Tibial artery (tissue), 4 donors: ENCODE data around the gene JPH4.
"Not testable (repeated sequence)": the region's sequence is repeated elsewhere in the genome, so short reads cannot be mapped to it uniquely, and the experiment has no call there.

ENCODE experiments used
- DNase-seq, 2 donors: peaks; one replicate each; pipeline ENCODE4 v3.0.0-alpha.2; 2019
- H3K27ac ChIP-seq, 2 donors: fragments of 200-600 bp; sonication (generic) in 1 of 2; 1 replicate in 1 of 2; 2 replicates in 1 of 2; pipeline ENCODE4 v1.5.1; 2018 to 2019; ENCODE audit warnings: mild to moderate bottlenecking in 1 of 2
- H3K27me3 ChIP-seq, 2 donors: fragments of 200-600 bp; sonication (generic) in 1 of 2; one replicate each; pipeline versions ENCODE4 v1.5.1 to v1.6.0; 2016 to 2019
- H3K36me3 ChIP-seq, 3 donors: fragments of 200-600 bp; sonication (generic) in 2 of 3; one replicate each; pipeline ENCODE4 v1.5.1; 2016 to 2019; ENCODE audit warnings: mild to moderate bottlenecking in 2 of 3
- H3K4me1 ChIP-seq, 4 donors: fragments of 200-600 bp; sonication (generic) in 2 of 4; 1 replicate in 3 of 4; 2 replicates in 1 of 4; pipeline ENCODE4 v1.5.1; 2016 to 2019
- H3K4me3 ChIP-seq, 2 donors: fragments of 200-600 bp; sonication (generic) in 1 of 2; 1 replicate in 1 of 2; 2 replicates in 1 of 2; pipeline ENCODE4 v1.5.1; 2018 to 2019; ENCODE audit warnings: mild to moderate bottlenecking in 2 of 2
- H3K9me3 ChIP-seq, 3 donors: fragments of 200-600 bp; sonication (generic) in 1 of 3; one replicate each; pipeline ENCODE4 v1.5.1; 2016 to 2019
- CTCF ChIP-seq, 2 experiments: fragments of 200-600 bp in 1 of 2; fragments of 450-650 bp in 1 of 2; IDR thresholded peaks; one replicate each; pipeline ENCODE4 v1.5.1; 2017 to 2019; ENCODE audit warnings: antibody characterized with exemption in 2 of 2, mild to moderate bottlenecking in 1 of 2, moderate library complexity in 1 of 2
- intact Hi-C: fragments of 100-400 bp; cut with DNase I; formaldehyde crosslinking; loops from one replicate; pipeline ENCODE4 v1.15.0; 2023; ENCODE audit warnings: low total_unique reads

The JPH4 gene

GRCh38 chr14:23539248-23540140, 39.1 kb downstream of the JPH4 start:
- no peaks in the 10 kb centered on the region for H3K4me1 ChIP-seq
- no peaks in the 10 kb centered on the region for H3K9me3 ChIP-seq
- no peak overlapping the region for H3K27ac ChIP-seq
- intact Hi-C loops = no loop called here
- TF ChIP-seq CTCF (IDR thresholded peaks at IDR 0.05) = peak; percentile 50 to 66
- H3K27me3 ChIP-seq = no peaks in the 10 kb centered on the region
- H3K4me3 ChIP-seq = no peak overlapping the region
- DNase-seq = no peak
- peaks cover 0 to 6% (median 0%) of the 10 kb centered on the region in 3 donors for H3K36me3 ChIP-seq

- no peak for TF ChIP-seq CTCF (IDR thresholded peaks at IDR 0.05)
- Histone ChIP-seq H3K4me1 (no peaks in the 10 kb centered on the region), H3K4me3 (no peak overlapping the region), H3K36me3 (peaks cover 0 to 8% (median 0%) of the 10 kb centered on the region in 3 donors), H3K27ac (no peak overlapping the region), H3K27me3 (no peaks in the 10 kb centered on the region), H3K9me3 (no peaks in the 10 kb centered on the region)
- intact Hi-C loops = no loop called here
- DNase-seq = no peak
Observed at GRCh38 chr14:23538785-23539184, 39.8 kb downstream of the JPH4 start.

GRCh38 chr14:23538050-23538718, 40.4 kb downstream of the JPH4 start:
- intact Hi-C loops = no loop called here
- no peak for TF ChIP-seq CTCF (IDR thresholded peaks at IDR 0.05)
- no peak overlapping the region for H3K27ac ChIP-seq
- DNase-seq = no peak
- peaks cover 0 to 8% (median 0%) of the 10 kb centered on the region in 3 donors for H3K36me3 ChIP-seq
- H3K4me1 ChIP-seq = no peaks in the 10 kb centered on the region
- no peak overlapping the region for H3K4me3 ChIP-seq
- H3K9me3 ChIP-seq = no peaks in the 10 kb centered on the region
- no peaks in the 10 kb centered on the region for H3K27me3 ChIP-seq

- Histone ChIP-seq H3K27me3 (no peaks in the 10 kb centered on the region), H3K4me3 (no peak overlapping the region), H3K36me3 (peaks cover 0 to 8% (median 0%) of the 10 kb centered on the region in 3 donors), H3K4me1 (no peaks in the 10 kb centered on the region), H3K9me3 (no peaks in the 10 kb centered on the region), H3K27ac (no peak overlapping the region)
- DNase-seq = no peak
- TF ChIP-seq CTCF (IDR thresholded peaks at IDR 0.05) = no peak
- intact Hi-C loops = no loop called here
Observed at GRCh38 chr14:23537351-23538049, 41.1 kb downstream of the JPH4 start.

- H3K36me3 ChIP-seq, H3K27ac ChIP-seq, intact Hi-C loops: not testable (repeated sequence)
Observed at GRCh38 chr14:23536906-23537305, 41.7 kb downstream of the JPH4 start.

More at GRCh38 chr14:23536906-23537305, 41.7 kb downstream of the JPH4 start:
- not testable (repeated sequence) for H3K9me3 ChIP-seq, H3K4me3 ChIP-seq, DNase-seq, H3K27me3 ChIP-seq, H3K4me1 ChIP-seq
